Subcutaneous abdominal adipose tissue (tissue), 5 donors: ENCODE data around the gene CCDC112.
"Not testable (repeated sequence)": the region's sequence is repeated elsewhere in the genome, so short reads cannot be mapped to it uniquely, and the experiment has no call there.

Experiments used
- H3K27ac ChIP-seq: one replicate; pipeline ENCODE4 v1.7.0; 2013; ENCODE audit warnings: low read depth, mild to moderate bottlenecking, inconsistent platforms, low read length, moderate library complexity
- H3K27me3 ChIP-seq, 5 donors: one replicate each; pipeline ENCODE4 v1.7.0; 2013; ENCODE audit warnings: low read length in 5 of 5, inconsistent platforms in 1 of 5; ENCODE audit not compliant: control insufficient read depth in 5 of 5, insufficient read depth in 4 of 5
- H3K36me3 ChIP-seq, 5 donors: one replicate each; pipeline ENCODE4 v1.7.0; 2013; ENCODE audit warnings: low read length in 5 of 5; ENCODE audit not compliant: control insufficient read depth in 5 of 5, insufficient read depth in 5 of 5
- H3K4me1 ChIP-seq, 5 donors: one replicate each; pipeline ENCODE4 v1.7.0; 2013; ENCODE audit warnings: low read length in 5 of 5, mild to moderate bottlenecking in 3 of 5, moderate library complexity in 1 of 5; ENCODE audit not compliant: control insufficient read depth in 5 of 5, insufficient read depth in 5 of 5
- H3K4me3 ChIP-seq, 5 donors: one replicate each; pipeline ENCODE4 v1.7.0; 2013; ENCODE audit warnings: low read length in 5 of 5, low read depth in 1 of 5
- H3K9ac ChIP-seq, 5 donors: one replicate each; pipeline ENCODE4 v1.7.0; 2013; ENCODE audit warnings: low read length in 5 of 5, mild to moderate bottlenecking in 4 of 5, moderate library complexity in 3 of 5
- H3K9me3 ChIP-seq, 5 donors: one replicate each; pipeline ENCODE4 v1.7.0; 2013; ENCODE audit warnings: low read length in 5 of 5; ENCODE audit not compliant: control insufficient read depth in 5 of 5
- donor health status: healthy.
- donor health status: healthy.
- donor health status: healthy.
- donor health status: healthy.
- donor health status: healthy.

CCDC112 gene

DNA sequence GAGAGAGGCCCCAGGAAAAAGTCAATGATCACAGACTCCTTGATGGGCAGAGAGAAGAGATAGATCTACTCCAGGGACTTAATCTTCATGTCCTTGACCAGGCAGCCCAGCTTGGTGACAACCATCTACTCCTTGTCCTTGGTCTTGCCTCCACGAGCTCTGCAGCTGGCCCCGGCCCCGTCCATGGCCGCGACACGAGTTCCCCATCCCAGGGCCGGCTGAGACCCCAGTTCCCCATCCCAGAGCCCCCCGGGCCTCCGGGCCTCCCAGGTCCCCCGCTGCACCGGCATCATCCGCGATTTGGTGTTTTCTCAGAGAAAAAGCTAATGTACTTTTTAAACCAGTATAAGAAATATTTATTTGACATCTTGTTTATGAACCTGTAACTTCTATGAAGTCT is 31.2 kb downstream of the CCDC112 start:
- no peak overlapping the region for H3K4me3 ChIP-seq
- H3K27ac ChIP-seq: no peak overlapping the region
- no peak overlapping the region for H3K9ac ChIP-seq
- H3K4me1 ChIP-seq: peaks cover 3 to 26% (median 20%) of the 10 kb centered on the region in 5 donors
- H3K27me3 ChIP-seq: no peaks in the 10 kb centered on the region
- H3K9me3 ChIP-seq: no peaks in the 10 kb centered on the region
- H3K36me3 ChIP-seq: peaks cover 0 to 9% (median 2%) of the 10 kb centered on the region in 5 donors

GRCh38 chr5:115264786-115265185 is 31.7 kb downstream of the CCDC112 start:
- H3K9ac ChIP-seq: no peak overlapping the region
- no peak overlapping the region for H3K27ac ChIP-seq

DNA sequence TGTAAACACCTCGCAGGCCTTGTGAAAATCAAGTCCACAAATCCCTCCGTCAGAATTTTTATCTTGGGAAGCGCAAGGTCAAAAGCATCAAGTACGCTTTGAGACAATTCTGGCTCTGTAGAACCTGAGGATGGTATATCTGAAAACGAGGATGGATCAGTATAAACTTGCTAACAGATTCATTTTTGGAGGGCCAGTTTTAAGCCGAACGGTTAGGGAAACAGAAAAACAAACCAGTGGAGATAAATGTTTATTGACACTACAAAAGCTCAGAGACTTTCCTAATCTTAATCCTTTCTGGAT is 33.4 kb downstream of the CCDC112 start:
- Histone ChIP-seq H3K27ac (peak overlapping the region; percentile 63), H3K9ac (peak overlapping the region; percentile 60 to 93 (median 90)), H3K4me1 (peaks cover 3 to 29% (median 20%) of the 10 kb centered on the region in 5 donors), H3K4me3 (peak overlapping the region; percentile 77 to 98 (median 92)), H3K36me3 (peaks cover 0 to 9% (median 2%) of the 10 kb centered on the region in 5 donors), H3K27me3 (no peaks in the 10 kb centered on the region), H3K9me3 (no peaks in the 10 kb centered on the region)

More at GRCh38 chr5:115264786-115265185, 31.7 kb downstream of the CCDC112 start:
- Histone ChIP-seq H3K36me3 (peaks cover 0 to 9% (median 2%) of the 10 kb centered on the region in 5 donors), H3K27me3 (no peaks in the 10 kb centered on the region), H3K9me3 (no peaks in the 10 kb centered on the region), H3K4me3 (no peak overlapping the region), H3K4me1 (peaks cover 3 to 29% (median 20%) of the 10 kb centered on the region in 5 donors)

DNA sequence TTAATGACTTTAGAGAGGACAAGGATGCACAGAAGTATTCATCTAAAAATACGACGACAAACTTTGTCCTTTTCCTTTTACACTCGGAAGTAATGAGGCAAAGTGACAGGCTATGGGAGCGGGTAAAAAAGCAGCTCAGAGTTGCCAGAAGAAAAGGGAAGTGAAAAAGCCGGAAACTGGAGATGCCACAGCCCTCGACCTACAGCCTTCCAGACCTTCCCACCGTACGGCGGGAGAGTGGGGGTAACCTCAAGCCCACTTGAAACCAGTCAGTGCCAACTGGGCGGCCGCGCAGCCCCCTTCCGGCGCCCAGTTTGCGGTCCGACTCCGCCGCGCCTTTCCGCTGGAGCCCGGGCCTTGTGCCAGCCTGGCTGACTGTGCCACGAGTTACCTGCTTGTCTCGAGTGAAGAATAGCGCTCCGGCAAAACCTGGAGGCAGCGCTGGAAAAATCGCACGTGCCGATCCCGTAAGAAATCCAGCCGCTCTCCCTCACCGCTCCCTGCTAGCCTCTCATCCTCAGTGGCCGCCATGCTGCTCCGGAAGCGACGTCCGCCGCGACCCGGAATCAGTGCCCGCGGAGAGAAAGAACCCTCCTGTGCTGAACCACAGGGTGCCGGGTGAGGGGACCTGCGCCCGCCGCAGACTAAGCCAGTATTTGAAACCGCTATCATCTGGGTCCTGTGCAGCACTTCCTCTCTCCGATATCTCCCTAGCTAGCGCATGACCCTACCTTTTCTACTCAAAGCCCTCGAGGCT is 34.0 kb downstream of the CCDC112 start, which contains the start of gene PGGT1B:
Gene PGGT1B (minus strand): TSS at position 557 of the 757 bp plus-strand sequence. CDS start 26 bp downstream, at position 531.
- H3K36me3 ChIP-seq: peaks cover 0 to 9% (median under 1%) of the 10 kb centered on the region in 5 donors
- peaks cover 3 to 29% (median 20%) of the 10 kb centered on the region in 5 donors for H3K4me1 ChIP-seq
- H3K9me3 ChIP-seq: no peaks in the 10 kb centered on the region
- H3K27ac ChIP-seq: peak within 1 kb of the TSS; percentile 63
- peak within 1 kb of the TSS; percentile 73 to 93 (median 90) for H3K9ac ChIP-seq
- no peaks in the 10 kb centered on the region for H3K27me3 ChIP-seq
- H3K4me3 ChIP-seq: peak within 1 kb of the TSS; percentile 77 to 98 (median 92)

DNA sequence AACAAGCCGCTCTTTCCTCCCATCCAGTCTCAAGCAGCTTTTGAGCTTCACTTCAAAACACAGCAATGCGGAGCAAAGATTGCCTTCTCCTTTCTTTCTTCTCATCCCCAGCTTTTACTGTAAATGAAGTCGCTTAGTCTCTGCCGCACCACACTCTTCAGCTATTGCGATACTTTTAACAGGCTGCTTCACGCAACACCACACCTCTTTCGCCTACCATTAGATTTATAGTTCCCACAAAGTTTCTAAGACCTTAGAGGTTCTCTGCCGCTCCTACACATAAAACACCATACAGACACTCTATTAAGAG is 34.5 kb downstream of the CCDC112 start:
- Histone ChIP-seq H3K27ac (peak overlapping the region; percentile 63), H3K9ac (peak overlapping the region; percentile 73 to 93 (median 90)), H3K4me1 (peaks cover 3 to 29% (median 20%) of the 10 kb centered on the region in 5 donors), H3K27me3 (no peaks in the 10 kb centered on the region), H3K4me3 (peak overlapping the region; percentile 77 to 98 (median 92)), H3K9me3 (no peaks in the 10 kb centered on the region), H3K36me3 (peaks cover 0 to 9% (median 0%) of the 10 kb centered on the region in 5 donors)

- no peaks in the 10 kb centered on the region for H3K9me3 ChIP-seq
- no peak overlapping the region for H3K27ac ChIP-seq
- peaks cover 0 to 5% (median 0%) of the 10 kb centered on the region in 5 donors for H3K36me3 ChIP-seq
- H3K4me3 ChIP-seq: no peak overlapping the region
- peaks cover 3 to 35% (median 20%) of the 10 kb centered on the region in 5 donors for H3K4me1 ChIP-seq
- no peak overlapping the region for H3K9ac ChIP-seq
- H3K27me3 ChIP-seq: no peaks in the 10 kb centered on the region
Measured at GRCh38 chr5:115260248-115260647, 36.2 kb downstream of the CCDC112 start.

GRCh38 chr5:115257981-115258380 is 38.5 kb downstream of the CCDC112 start:
- no peak overlapping the region for H3K27ac ChIP-seq
- H3K9me3 ChIP-seq: no peaks in the 10 kb centered on the region
- no peak overlapping the region for H3K9ac ChIP-seq

GRCh38 chr5:115249379-115249778 is 47.1 kb downstream of the CCDC112 start:
- H3K9me3 ChIP-seq, H3K27ac ChIP-seq, H3K9ac ChIP-seq, H3K27me3 ChIP-seq, H3K36me3 ChIP-seq, H3K4me3 ChIP-seq, H3K4me1 ChIP-seq: not testable (repeated sequence)

More at GRCh38 chr5:115257981-115258380, 38.5 kb downstream of the CCDC112 start:
- Histone ChIP-seq H3K4me3 (no peak overlapping the region), H3K27me3 (no peaks in the 10 kb centered on the region), H3K4me1 (peaks cover 3 to 31% (median 17%) of the 10 kb centered on the region in 5 donors), H3K36me3 (no peaks in the 10 kb centered on the region)

DNA sequence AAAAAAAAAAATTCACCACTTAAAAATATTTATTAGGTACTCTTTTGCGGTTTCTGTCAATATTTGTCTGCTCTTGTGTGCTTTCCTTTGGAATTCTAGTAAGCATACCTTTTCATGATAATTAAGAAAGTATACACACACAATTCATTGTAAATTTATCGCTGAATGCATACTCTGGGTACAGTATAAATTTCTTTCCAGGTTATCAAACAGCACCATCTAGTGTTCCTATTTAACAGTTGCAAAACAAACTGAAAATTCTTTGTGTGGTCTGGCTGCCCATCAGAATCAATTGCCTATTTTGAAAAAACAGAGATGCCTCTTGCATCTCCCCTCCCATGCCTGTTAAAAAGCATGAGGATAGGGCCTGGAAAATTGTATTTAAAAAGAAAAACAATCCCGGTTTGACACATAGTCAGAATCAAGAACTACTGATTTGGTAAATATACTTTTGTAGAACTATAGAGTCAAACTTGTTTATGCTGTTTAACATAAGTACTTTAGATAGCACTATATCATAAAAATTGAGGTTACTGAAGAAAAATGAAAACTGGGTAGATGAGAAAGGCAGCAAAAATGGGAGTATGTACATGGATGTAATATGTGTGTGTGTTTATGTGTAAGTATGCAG is 50.0 kb downstream of the CCDC112 start:
- H3K4me1 ChIP-seq: no peaks in the 10 kb centered on the region
- no peak overlapping the region for H3K27ac ChIP-seq
- no peak overlapping the region for H3K9ac ChIP-seq
- peaks cover 0 to 6% (median 2%) of the 10 kb centered on the region in 5 donors for H3K36me3 ChIP-seq
- no peaks in the 10 kb centered on the region for H3K9me3 ChIP-seq
- no peaks in the 10 kb centered on the region for H3K27me3 ChIP-seq
- H3K4me3 ChIP-seq: no peak overlapping the region

GRCh38 chr5:115243412-115243811 is 53.0 kb downstream of the CCDC112 start:
- no peak overlapping the region for H3K4me3 ChIP-seq
- H3K4me1 ChIP-seq: no peaks in the 10 kb centered on the region
- no peak overlapping the region for H3K27ac ChIP-seq
- H3K9ac ChIP-seq: no peak overlapping the region
- no peaks in the 10 kb centered on the region for H3K9me3 ChIP-seq
- peaks cover 15 to 27% (median 25%) of the 10 kb centered on the region in 5 donors for H3K36me3 ChIP-seq
- no peaks in the 10 kb centered on the region for H3K27me3 ChIP-seq
